Fibroblast of pulmonary artery (primary cell): ENCODE measurements around the gene TBCEL.

Experiments
- DNase-seq: peaks from one replicate; pipeline ENCODE4 v3.0.0-alpha.2; 2010; ENCODE audit warnings: low read depth
- H3K4me3 ChIP-seq: replicated peaks from 2 replicates; pipeline ENCODE4 v1.5.1; 2011; ENCODE audit warnings: low read depth, mild to moderate bottlenecking, control low read depth, low read length, moderate library complexity
- TF ChIP-seq, protein P1 (sequence below): IDR thresholded peaks from 2 replicates; pipeline ENCODE4 v1.5.1; 2011; ENCODE audit warnings: mild to moderate bottlenecking, control low read depth, low read length, inconsistent platforms; ENCODE audit errors: missing control alignments

Gene TBCEL

GRCh38 chr11:121137005-121137404 lies 113.1 kb downstream of the TBCEL start:
- DNase-seq = no peak
- H3K4me3 ChIP-seq = no peak overlapping the region
- TF ChIP-seq, protein P1, sequence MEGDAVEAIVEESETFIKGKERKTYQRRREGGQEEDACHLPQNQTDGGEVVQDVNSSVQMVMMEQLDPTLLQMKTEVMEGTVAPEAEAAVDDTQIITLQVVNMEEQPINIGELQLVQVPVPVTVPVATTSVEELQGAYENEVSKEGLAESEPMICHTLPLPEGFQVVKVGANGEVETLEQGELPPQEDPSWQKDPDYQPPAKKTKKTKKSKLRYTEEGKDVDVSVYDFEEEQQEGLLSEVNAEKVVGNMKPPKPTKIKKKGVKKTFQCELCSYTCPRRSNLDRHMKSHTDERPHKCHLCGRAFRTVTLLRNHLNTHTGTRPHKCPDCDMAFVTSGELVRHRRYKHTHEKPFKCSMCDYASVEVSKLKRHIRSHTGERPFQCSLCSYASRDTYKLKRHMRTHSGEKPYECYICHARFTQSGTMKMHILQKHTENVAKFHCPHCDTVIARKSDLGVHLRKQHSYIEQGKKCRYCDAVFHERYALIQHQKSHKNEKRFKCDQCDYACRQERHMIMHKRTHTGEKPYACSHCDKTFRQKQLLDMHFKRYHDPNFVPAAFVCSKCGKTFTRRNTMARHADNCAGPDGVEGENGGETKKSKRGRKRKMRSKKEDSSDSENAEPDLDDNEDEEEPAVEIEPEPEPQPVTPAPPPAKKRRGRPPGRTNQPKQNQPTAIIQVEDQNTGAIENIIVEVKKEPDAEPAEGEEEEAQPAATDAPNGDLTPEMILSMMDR = no peak

GRCh38 chr11:121138259-121138658 lies 114.4 kb downstream of the TBCEL start:
- no peak overlapping the region for H3K4me3 ChIP-seq
- no peak for DNase-seq
- TF ChIP-seq, protein P1 = no peak

DNA sequence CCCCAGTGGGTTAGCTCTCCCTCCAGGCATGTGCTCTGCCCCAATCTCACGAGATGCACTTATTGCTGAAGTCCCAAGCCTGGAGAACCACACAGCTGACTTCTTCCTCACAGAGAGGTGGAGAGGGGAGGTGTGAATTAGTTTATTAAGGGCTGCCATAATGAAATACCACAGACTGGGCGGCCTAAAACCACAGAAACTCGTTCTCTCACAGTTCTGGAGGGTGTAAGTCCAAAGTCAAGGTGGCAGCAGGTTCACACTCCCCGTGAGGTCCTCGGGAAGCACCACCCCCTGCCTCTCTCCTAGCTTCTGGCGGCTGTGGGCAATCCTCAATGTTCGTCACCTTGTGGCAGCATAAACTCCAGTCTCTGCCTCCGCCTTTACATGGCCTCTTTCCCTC lies 116.5 kb downstream of the TBCEL start:
- H3K4me3 ChIP-seq = no peak overlapping the region
- TF ChIP-seq, protein P1 = no peak
- no peak for DNase-seq
